ENCODE measurements around the gene SEC11C.

DNA sequence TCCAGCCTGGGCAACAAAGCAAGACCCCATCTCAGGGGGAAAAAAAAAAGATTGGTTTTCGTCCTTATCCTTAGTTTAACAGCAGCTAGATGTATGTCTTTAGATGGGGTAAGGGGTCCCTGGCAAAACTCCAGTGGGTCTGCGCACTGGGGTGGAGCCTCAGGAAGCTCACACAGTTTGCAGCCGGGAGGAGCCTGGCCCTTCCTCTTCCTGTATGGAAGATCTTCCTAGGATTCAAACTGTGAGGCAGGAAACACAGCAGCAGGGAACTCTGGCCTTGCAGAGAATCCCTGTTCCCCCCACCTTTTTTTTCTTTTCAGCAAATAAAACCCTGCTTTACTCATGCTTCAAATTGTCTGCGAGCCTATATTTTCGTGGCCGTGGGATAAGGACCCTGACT, 67.8 kb downstream of the SEC11C start:
- TF ChIP-seq POLR2A (IDR thresholded peaks at IDR 0.05): no peak
- TF ChIP-seq, protein P1, sequence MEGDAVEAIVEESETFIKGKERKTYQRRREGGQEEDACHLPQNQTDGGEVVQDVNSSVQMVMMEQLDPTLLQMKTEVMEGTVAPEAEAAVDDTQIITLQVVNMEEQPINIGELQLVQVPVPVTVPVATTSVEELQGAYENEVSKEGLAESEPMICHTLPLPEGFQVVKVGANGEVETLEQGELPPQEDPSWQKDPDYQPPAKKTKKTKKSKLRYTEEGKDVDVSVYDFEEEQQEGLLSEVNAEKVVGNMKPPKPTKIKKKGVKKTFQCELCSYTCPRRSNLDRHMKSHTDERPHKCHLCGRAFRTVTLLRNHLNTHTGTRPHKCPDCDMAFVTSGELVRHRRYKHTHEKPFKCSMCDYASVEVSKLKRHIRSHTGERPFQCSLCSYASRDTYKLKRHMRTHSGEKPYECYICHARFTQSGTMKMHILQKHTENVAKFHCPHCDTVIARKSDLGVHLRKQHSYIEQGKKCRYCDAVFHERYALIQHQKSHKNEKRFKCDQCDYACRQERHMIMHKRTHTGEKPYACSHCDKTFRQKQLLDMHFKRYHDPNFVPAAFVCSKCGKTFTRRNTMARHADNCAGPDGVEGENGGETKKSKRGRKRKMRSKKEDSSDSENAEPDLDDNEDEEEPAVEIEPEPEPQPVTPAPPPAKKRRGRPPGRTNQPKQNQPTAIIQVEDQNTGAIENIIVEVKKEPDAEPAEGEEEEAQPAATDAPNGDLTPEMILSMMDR (IDR thresholded peaks at IDR 0.05): no peak

Data from breast epithelium (tissue), 3 donors.